GM23338 (cell line): ENCODE results near the gene RPP40. TPM values are rescaled to one million over a fixed set of nuclear protein-coding genes. Genes with fewer than 3 reads are reported as not detected.

ENCODE experiments used
- ATAC-seq: fragments of 200-7000 bp; cut with Tn5 transposase; 3 replicates; pipeline ENCODE4 v1.9.1; 2020
- DNase-seq: peaks from one replicate; pipeline ENCODE4 v3.0.0-alpha.2; 2015; ENCODE audit warnings: low spot score
- H2AFZ ChIP-seq: fragments of 200-600 bp; sonication (generic); 2 replicates; pipeline ENCODE4 v1.8.0; 2016; ENCODE audit warnings: antibody characterized with exemption, mild to moderate bottlenecking, moderate library complexity
- H3F3A ChIP-seq: fragments of 200-600 bp; sonication (generic); replicated peaks from 2 replicates; pipeline ENCODE4 v1.8.0; 2017; ENCODE audit warnings: antibody characterized with exemption, mixed run types, low read depth
- H3K27ac ChIP-seq: fragments of 200-600 bp; sonication (generic); 2 replicates; pipeline ENCODE4 v1.6.1; 2016; ENCODE audit warnings: low read depth
- H3K27me3 ChIP-seq: fragments of 200-600 bp; sonication (generic); 2 replicates; pipeline ENCODE4 v1.8.0; 2016; ENCODE audit warnings: mild to moderate bottlenecking, mixed run types, moderate library complexity; ENCODE audit not compliant: insufficient read depth
- H3K36me3 ChIP-seq: fragments of 200-600 bp; sonication (generic); 2 replicates; pipeline ENCODE4 v1.8.0; 2016; ENCODE audit warnings: mild to moderate bottlenecking; ENCODE audit not compliant: insufficient read depth
- H3K4me1 ChIP-seq: fragments of 200-600 bp; sonication (generic); 2 replicates; pipeline ENCODE4 v1.8.0; 2016; ENCODE audit warnings: mild to moderate bottlenecking, moderate library complexity; ENCODE audit not compliant: insufficient read depth
- H3K4me2 ChIP-seq: fragments of 200-600 bp; sonication (generic); 2 replicates; pipeline ENCODE4 v1.7.1; 2017; ENCODE audit warnings: mixed run types
- H3K4me3 ChIP-seq: fragments of 200-600 bp; sonication (generic); 2 replicates; pipeline ENCODE4 v1.6.1; 2016; ENCODE audit warnings: mixed run types
- H3K79me2 ChIP-seq: fragments of 200-600 bp; sonication (generic); replicated peaks from 2 replicates; pipeline ENCODE4 v1.8.0; 2017; ENCODE audit warnings: mild to moderate bottlenecking; ENCODE audit not compliant: insufficient read depth
- H3K9me2 ChIP-seq: fragments of 200-600 bp; sonication (generic); 2 replicates; pipeline ENCODE4 v1.8.0; 2017; ENCODE audit not compliant: insufficient read depth
- H4K20me1 ChIP-seq: fragments of 200-600 bp; sonication (generic); replicated peaks from 2 replicates; pipeline ENCODE4 v1.8.0; 2017; ENCODE audit warnings: mild to moderate bottlenecking; ENCODE audit not compliant: insufficient read depth
- H3K27ac Mint-ChIP-seq: 2 replicates; pipeline ENCODE4 v1.8.0; 2020; ENCODE audit warnings: inconsistent platforms, mild to moderate bottlenecking, moderate library complexity, mixed read lengths
- H3K27me3 Mint-ChIP-seq: 3 replicates; pipeline ENCODE4 v1.8.0; 2022; ENCODE audit warnings: low read depth, mild to moderate bottlenecking, moderate library complexity, mixed read lengths, inconsistent platforms; ENCODE audit not compliant: insufficient read depth, poor library complexity
- H3K36me3 Mint-ChIP-seq: 3 replicates; pipeline ENCODE4 v1.8.0; 2021; ENCODE audit warnings: low read depth, mild to moderate bottlenecking, inconsistent platforms, moderate library complexity, mixed read lengths
- H3K4me1 Mint-ChIP-seq: 3 replicates; pipeline ENCODE4 v1.8.0; 2020; ENCODE audit warnings: mild to moderate bottlenecking, inconsistent platforms, mixed read lengths
- H3K4me3 Mint-ChIP-seq: 3 replicates; pipeline ENCODE4 v1.8.0; 2021; ENCODE audit warnings: moderate library complexity, mild to moderate bottlenecking, inconsistent platforms, mixed read lengths
- H3K9me3 Mint-ChIP-seq: 3 replicates; pipeline ENCODE4 v1.8.0; 2020; ENCODE audit warnings: moderate library complexity, mild to moderate bottlenecking, inconsistent platforms, mixed read lengths
- CREB1 ChIP-seq: fragments of 250-450 bp; sonication (Bioruptor Pico); IDR thresholded peaks from 2 replicates; pipeline ENCODE4 v1.5.0; 2020; ENCODE audit warnings: low read depth, mild to moderate bottlenecking, moderate library complexity
- EZH2 ChIP-seq: fragments of 200-600 bp; sonication (generic); IDR thresholded peaks from one replicate; pipeline ENCODE4 v1.8.0; 2017; ENCODE audit warnings: antibody characterized with exemption, mild to moderate bottlenecking, low read depth; ENCODE audit not compliant: unreplicated experiment
- EZH2phosphoT487 ChIP-seq: fragments of 200-600 bp; sonication (generic); IDR thresholded peaks from one replicate; pipeline ENCODE4 v1.8.1; 2018; ENCODE audit warnings: antibody characterized with exemption; ENCODE audit not compliant: unreplicated experiment
- JUNB ChIP-seq: IDR thresholded peaks from one replicate; pipeline ENCODE4 v1.6.1; 2016; ENCODE audit warnings: antibody characterized with exemption; ENCODE audit not compliant: unreplicated experiment
- NANOG ChIP-seq: IDR thresholded peaks from 2 replicates; pipeline ENCODE4 v1.6.1; 2016; ENCODE audit warnings: antibody characterized with exemption, borderline replicate concordance
- POLR2AphosphoS5 ChIP-seq: IDR thresholded peaks from 2 replicates; pipeline ENCODE4 v1.6.1; 2016; ENCODE audit warnings: antibody characterized with exemption, low read depth
- STAT1 ChIP-seq: IDR thresholded peaks from one replicate; pipeline ENCODE4 v1.6.1; 2016; ENCODE audit warnings: antibody characterized with exemption; ENCODE audit not compliant: unreplicated experiment
- ZNF114 ChIP-seq: fragments of 250-450 bp; sonication (Bioruptor Pico); IDR thresholded peaks from 2 replicates; pipeline ENCODE4 v1.5.0; 2020; ENCODE audit warnings: mild to moderate bottlenecking, moderate library complexity
- ZNF331 ChIP-seq: fragments of 250-450 bp; sonication (Bioruptor Pico); IDR thresholded peaks from 2 replicates; pipeline ENCODE4 v1.5.0; 2020; ENCODE audit warnings: low read depth, mild to moderate bottlenecking, moderate library complexity
- polyA plus RNA-seq: library from polyadenylated mRNA; unstranded; fragments of >200 nt; fragmentation: Nextera tagmentation; extraction: Ambion mirVana; gene quantifications from 2 replicates; pipeline ENCODE4 v1.2.1, GENCODE V29; 2016
- total RNA-seq: library from RNA; depleted of rRNA; stranded (reverse); fragments of >200 nt; shearing (Covaris generic); gene quantifications from 2 replicates; pipeline ENCODE4 v1.2.3, GENCODE V29; 2014
- TF ChIP-seq, protein P1 (sequence below): IDR thresholded peaks from 2 replicates; pipeline ENCODE4 v1.6.1; 2016; ENCODE audit warnings: antibody characterized with exemption

The RPP40 gene
- total and polyA plus RNA-seq, 2 experiments from 2014 or later = 39.3 to 40.4 TPM

DNA sequence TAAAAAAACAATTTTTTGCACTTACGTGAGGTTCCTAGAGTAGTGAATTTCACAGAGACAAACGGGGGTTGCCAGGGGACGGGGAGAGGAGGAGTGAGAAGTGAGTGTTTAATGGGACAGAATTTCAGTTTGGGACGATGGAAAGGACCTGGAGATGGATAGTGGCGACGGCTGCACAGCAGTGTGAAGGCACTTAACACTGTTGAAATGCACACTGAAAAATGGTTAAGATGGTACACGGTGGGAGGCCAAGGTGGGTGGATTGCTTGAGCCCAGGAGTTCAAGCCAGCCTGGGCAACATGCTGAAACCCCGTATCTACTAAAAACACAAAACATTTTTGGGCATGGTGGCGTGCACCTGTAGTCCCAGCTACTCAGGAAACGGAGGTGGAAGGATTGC is 31.4 kb downstream of the RPP40 start:
- no peak overlapping the region for H3K27ac ChIP-seq
- Mint-ChIP-seq H3K27ac (no peak overlapping the region), H3K9me3 (peaks cover 11% of the 10 kb centered on the region; the same call in 2 of the 3 replicates)

DNA sequence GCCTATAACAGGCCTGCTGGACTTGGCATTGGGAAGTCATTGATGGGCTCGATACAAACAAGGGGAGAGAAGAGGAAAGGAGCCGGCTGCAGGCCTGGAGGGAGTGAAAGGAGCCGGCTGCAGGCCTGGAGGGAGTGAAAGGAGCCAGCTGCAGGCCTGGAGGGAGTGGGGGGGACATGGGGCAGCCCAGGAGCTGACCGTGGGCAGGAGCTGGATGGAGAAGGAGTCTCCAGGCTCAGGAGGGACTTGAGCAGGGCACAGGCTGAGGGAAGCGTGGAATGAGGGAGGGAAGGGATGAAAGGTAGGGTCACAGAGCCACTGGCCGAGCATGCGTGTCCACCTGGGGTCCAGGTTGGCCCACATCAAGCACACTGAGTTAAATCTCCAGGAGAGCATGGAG is 32.0 kb downstream of the RPP40 start:
- Histone ChIP-seq H3K4me1 (peaks cover 7% of the 10 kb centered on the region; the same call in 1 of the 2 replicates), H4K20me1 (no peaks in the 10 kb centered on the region), H3K36me3 (no peaks in the 10 kb centered on the region), H2AFZ (no peak overlapping the region), H3K4me2 (no peak overlapping the region), H3K79me2 (no peaks in the 10 kb centered on the region), H3K27ac (no peak overlapping the region), H3K4me3 (no peak overlapping the region), H3K9me2 (peaks cover 5% of the 10 kb centered on the region; the same call in 1 of the 2 replicates), H3K27me3 (no peaks in the 10 kb centered on the region), H3F3A (no peaks in the 10 kb centered on the region)
- Mint-ChIP-seq H3K27ac (no peak overlapping the region), H3K27me3 (peaks cover 5% of the 10 kb centered on the region), H3K9me3 (peaks cover 8% of the 10 kb centered on the region; the same call in 2 of the 3 replicates), H3K4me1 (peaks cover 19% of the 10 kb centered on the region), H3K36me3 (no peaks in the 10 kb centered on the region), H3K4me3 (no peak overlapping the region)
- TF ChIP-seq CREB1 (CRISPR knock-in tag) = no peak
- no peak for TF ChIP-seq POLR2AphosphoS5
- no peak for TF ChIP-seq STAT1
- no peak for TF ChIP-seq ZNF331 (CRISPR knock-in tag)
- TF ChIP-seq JUNB = no peak
- no peak for DNase-seq
- no peak for ATAC-seq

More for the DNA sequence above, 31.4 kb downstream of the RPP40 start:
- TF ChIP-seq EZH2 = no peak
- no peak for TF ChIP-seq POLR2AphosphoS5
- no peak for TF ChIP-seq NANOG
- TF ChIP-seq EZH2phosphoT487 = no peak
- TF ChIP-seq CREB1 (CRISPR knock-in tag) = no peak
- TF ChIP-seq STAT1 = no peak
- TF ChIP-seq ZNF114 (CRISPR knock-in tag) = no peak
- Histone ChIP-seq H3K27me3 (no peaks in the 10 kb centered on the region), H3K4me1 (peaks cover 7% of the 10 kb centered on the region; the same call in 1 of the 2 replicates), H3F3A (no peaks in the 10 kb centered on the region), H2AFZ (no peak overlapping the region), H3K4me3 (no peak overlapping the region), H3K9me2 (peaks cover 6% of the 10 kb centered on the region; the same call in 1 of the 2 replicates), H3K79me2 (no peaks in the 10 kb centered on the region), H4K20me1 (no peaks in the 10 kb centered on the region), H3K4me2 (no peak overlapping the region), H3K36me3 (no peaks in the 10 kb centered on the region)
- ATAC-seq = no peak
- DNase-seq = no peak
- H3K4me3 Mint-ChIP-seq = no peak overlapping the region
- no peaks in the 10 kb centered on the region for H3K36me3 Mint-ChIP-seq
- peaks cover 5% of the 10 kb centered on the region for H3K27me3 Mint-ChIP-seq
- H3K4me1 Mint-ChIP-seq = peaks cover 19% of the 10 kb centered on the region

DNA sequence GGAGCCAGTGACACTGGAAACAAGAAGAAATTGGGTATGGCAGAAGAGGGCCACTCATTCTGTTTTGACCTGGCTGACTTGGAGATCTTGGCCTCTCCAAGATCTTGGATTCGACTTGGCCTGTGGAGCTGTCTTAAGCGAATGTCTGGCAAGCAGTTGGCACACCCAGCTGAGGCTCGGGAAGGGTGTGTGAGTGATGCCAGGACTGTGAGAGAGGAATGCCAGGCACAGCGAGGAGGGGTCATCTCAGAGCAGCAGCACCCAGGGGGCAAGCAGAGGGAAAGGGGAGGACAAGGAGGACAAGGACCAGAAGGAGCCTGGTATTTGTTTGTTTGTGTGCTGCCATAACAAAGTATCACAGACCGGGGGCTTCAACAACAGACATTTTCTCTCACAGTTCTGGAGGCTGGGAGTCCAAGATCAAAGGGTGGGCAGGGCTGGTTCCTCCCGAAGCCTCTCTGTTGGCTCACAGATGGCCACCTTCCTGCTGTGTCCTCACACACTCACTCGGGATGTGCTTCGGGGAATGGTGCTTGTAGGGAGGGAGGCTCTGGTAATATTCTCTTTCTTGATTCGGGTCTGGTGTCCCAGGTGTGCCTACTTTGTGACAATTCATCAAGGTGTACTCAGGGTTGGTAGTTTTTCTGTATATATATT is 33.0 kb downstream of the RPP40 start:
- Mint-ChIP-seq H3K4me3 (no peak overlapping the region), H3K36me3 (no peaks in the 10 kb centered on the region), H3K27ac (no peak overlapping the region), H3K4me1 (peaks cover 20% of the 10 kb centered on the region), H3K9me3 (0 out of 3 replicates have a peak, but pooled peaks cover 2% of the 10 kb centered on the region), H3K27me3 (peaks cover 8% of the 10 kb centered on the region)
- no peaks in the 10 kb centered on the region for H3K9me2 ChIP-seq
- no peak overlapping the region for H3K4me3 ChIP-seq
- no peaks in the 10 kb centered on the region for H4K20me1 ChIP-seq
- DNase-seq (no peak), ATAC-seq (no peak)
- no peaks in the 10 kb centered on the region for H3K79me2 ChIP-seq
- no peaks in the 10 kb centered on the region for H3F3A ChIP-seq
- no peak overlapping the region for H3K27ac ChIP-seq
- no peak overlapping the region for H2AFZ ChIP-seq
- no peak overlapping the region for H3K4me2 ChIP-seq
- H3K36me3 ChIP-seq = no peaks in the 10 kb centered on the region
- H3K4me1 ChIP-seq = peaks cover 7% of the 10 kb centered on the region; the same call in 1 of the 2 replicates
- no peaks in the 10 kb centered on the region for H3K27me3 ChIP-seq
- no peak for TF ChIP-seq EZH2
- TF ChIP-seq, protein P1, sequence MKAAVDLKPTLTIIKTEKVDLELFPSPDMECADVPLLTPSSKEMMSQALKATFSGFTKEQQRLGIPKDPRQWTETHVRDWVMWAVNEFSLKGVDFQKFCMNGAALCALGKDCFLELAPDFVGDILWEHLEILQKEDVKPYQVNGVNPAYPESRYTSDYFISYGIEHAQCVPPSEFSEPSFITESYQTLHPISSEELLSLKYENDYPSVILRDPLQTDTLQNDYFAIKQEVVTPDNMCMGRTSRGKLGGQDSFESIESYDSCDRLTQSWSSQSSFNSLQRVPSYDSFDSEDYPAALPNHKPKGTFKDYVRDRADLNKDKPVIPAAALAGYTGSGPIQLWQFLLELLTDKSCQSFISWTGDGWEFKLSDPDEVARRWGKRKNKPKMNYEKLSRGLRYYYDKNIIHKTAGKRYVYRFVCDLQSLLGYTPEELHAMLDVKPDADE = no peak
